Thyroid gland (tissue), 4 donors: ENCODE measurements around the gene SLC7A1. TPM values are rescaled to one million over a fixed set of nuclear protein-coding genes. Genes with fewer than 3 reads are reported as not detected.

Experiments used
- DNase-seq, 2 donors: peaks; one replicate each; pipeline ENCODE4 v3.0.0-alpha.2; 2019
- H3K27ac ChIP-seq, 3 donors: fragments of 200-600 bp; sonication (generic); 1 replicate in 2 of 3; 2 replicates in 1 of 3; pipeline ENCODE4 v1.5.1; 2016 to 2019; ENCODE audit warnings: mild to moderate bottlenecking in 1 of 3, moderate library complexity in 1 of 3
- H3K27me3 ChIP-seq: fragments of 200-600 bp; sonication (generic); one replicate; pipeline ENCODE4 v1.5.1; 2019
- H3K36me3 ChIP-seq, 2 donors: fragments of 200-600 bp; sonication (generic); one replicate each; pipeline ENCODE4 v1.5.1; 2016 to 2019
- H3K4me1 ChIP-seq, 2 donors: fragments of 200-600 bp; sonication (generic); one replicate each; pipeline ENCODE4 v1.5.1; 2017 to 2019
- H3K4me3 ChIP-seq, 3 donors: fragments of 200-600 bp; sonication (generic); replicated peaks in 1 of 3; 1 replicate in 2 of 3; 2 replicates in 1 of 3; pipeline ENCODE4 v1.5.1; 2016; ENCODE audit warnings: mild to moderate bottlenecking in 1 of 3
- H3K9me3 ChIP-seq: fragments of 200-600 bp; sonication (generic); one replicate; pipeline ENCODE4 v1.5.1; 2017
- CTCF ChIP-seq, 6 experiments: fragments of 200-600 bp in 3 of 6; fragments of 450-650 bp in 3 of 6; sonication (generic) in 3 of 6; IDR thresholded peaks; one replicate each; pipeline ENCODE4 v1.5.1; 2016 to 2019; ENCODE audit warnings: antibody characterized with exemption in 6 of 6, mild to moderate bottlenecking in 2 of 6, inconsistent platforms in 1 of 6, moderate library complexity in 1 of 6
- POLR2A ChIP-seq, 2 donors: fragments of 450-650 bp; IDR thresholded peaks; one replicate each; pipeline ENCODE4 v1.6.1; 2017; ENCODE audit warnings: antibody characterized with exemption in 2 of 2, mild to moderate bottlenecking in 2 of 2, moderate library complexity in 1 of 2
- WGBS, 2 donors: methylation state at CpG; one replicate each; pipeline ENCODE4 v1.1.5; 2017; 5-methylcytosine and 5-hydroxymethylcytosine counted together
- intact Hi-C: fragments of 100-400 bp; cut with DNase I; formaldehyde crosslinking; loops from one replicate; pipeline ENCODE4 v1.15.1; 2023
- total RNA-seq, 4 donors: library from RNA; depleted of rRNA; stranded (reverse); fragments of >200 nt; gene quantifications; one replicate each; pipeline ENCODE4 v1.2.3, GENCODE V29; 2016

SLC7A1 gene
- total RNA-seq, 4 donors from 2014 or later: 12.9 to 31.2 (median 22.5) TPM

- no peaks in the 10 kb centered on the region for H3K9me3 ChIP-seq
- no peaks in the 10 kb centered on the region for H3K27me3 ChIP-seq
- no peak overlapping the region for H3K4me3 ChIP-seq
- intact Hi-C loops: no loop called here
- H3K4me1 ChIP-seq: peaks cover 6 to 11% of the 10 kb centered on the region in 2 donors
- TF ChIP-seq CTCF (IDR thresholded peaks at IDR 0.05) (no peak), POLR2A (IDR thresholded peaks at IDR 0.05) (no peak)
- 77 to 80% methylated on average over 7 of the region's 7 CpGs for WGBS, 2 donors
- no peak for DNase-seq
- H3K27ac ChIP-seq: no peak overlapping the region
- no peaks in the 10 kb centered on the region for H3K36me3 ChIP-seq
These were observed 7.8 kb downstream of the SLC7A1 start for GRCh38 chr13:29587645-29588044.

GRCh38 chr13:29583073-29583785 lies 12.3 kb downstream of the SLC7A1 start:
- Histone ChIP-seq H3K27ac (no peak overlapping the region), H3K27me3 (no peaks in the 10 kb centered on the region), H3K9me3 (no peaks in the 10 kb centered on the region), H3K36me3 (no peaks in the 10 kb centered on the region), H3K4me1 (no peaks in the 10 kb centered on the region), H3K4me3 (no peak overlapping the region)
- no peak for DNase-seq
- WGBS, 2 donors: 87 to 91% methylated on average over 7 of the region's 7 CpGs
- intact Hi-C loops: no loop called here
- TF ChIP-seq CTCF (IDR thresholded peaks at IDR 0.05) (no peak), POLR2A (IDR thresholded peaks at IDR 0.05) (no peak)

GRCh38 chr13:29582171-29582570 lies 13.3 kb downstream of the SLC7A1 start:
- 83 to 94% methylated on average over 10 of the region's 10 CpGs for WGBS, 2 donors
- intact Hi-C loops: no loop called here
- no peaks in the 10 kb centered on the region for H3K4me1 ChIP-seq

GRCh38 chr13:29581666-29582065 lies 13.8 kb downstream of the SLC7A1 start:
- intact Hi-C loops: no loop called here
- no peak overlapping the region for H3K27ac ChIP-seq
- H3K4me1 ChIP-seq: no peaks in the 10 kb centered on the region
- H3K36me3 ChIP-seq: no peaks in the 10 kb centered on the region
- DNase-seq: no peak
- no peaks in the 10 kb centered on the region for H3K27me3 ChIP-seq
- TF ChIP-seq CTCF (IDR thresholded peaks at IDR 0.05) (no peak), POLR2A (IDR thresholded peaks at IDR 0.05) (no peak)
- WGBS, 2 donors: 82 to 90% methylated on average over 7 of the region's 7 CpGs
- H3K9me3 ChIP-seq: no peaks in the 10 kb centered on the region
- no peak overlapping the region for H3K4me3 ChIP-seq

More at GRCh38 chr13:29582171-29582570, 13.3 kb downstream of the SLC7A1 start:
- no peak for DNase-seq
- H3K9me3 ChIP-seq: no peaks in the 10 kb centered on the region
- H3K4me3 ChIP-seq: no peak overlapping the region
- TF ChIP-seq CTCF (IDR thresholded peaks at IDR 0.05): no peak
- TF ChIP-seq POLR2A (IDR thresholded peaks at IDR 0.05): no peak
- H3K27me3 ChIP-seq: no peaks in the 10 kb centered on the region
- H3K27ac ChIP-seq: no peak overlapping the region
- no peaks in the 10 kb centered on the region for H3K36me3 ChIP-seq

GRCh38 chr13:29579094-29579493 lies 16.4 kb downstream of the SLC7A1 start:
- intact Hi-C loops: no loop called here
- WGBS, 2 donors: 94% methylated on average over 8 of the region's 8 CpGs
- no peak overlapping the region for H3K27ac ChIP-seq

More at GRCh38 chr13:29579094-29579493, 16.4 kb downstream of the SLC7A1 start:
- Histone ChIP-seq H3K36me3 (no peaks in the 10 kb centered on the region), H3K9me3 (no peaks in the 10 kb centered on the region), H3K4me3 (no peak overlapping the region), H3K27me3 (no peaks in the 10 kb centered on the region), H3K4me1 (peaks cover 4 to 5% of the 10 kb centered on the region in 2 donors)
- TF ChIP-seq POLR2A (IDR thresholded peaks at IDR 0.05): no peak
- no peak for TF ChIP-seq CTCF (IDR thresholded peaks at IDR 0.05)
- DNase-seq: no peak
